NOMO-1 (cell line): ENCODE results near the gene PRDM11.

Experiments used
- DNase-seq, 2 experiments: peaks; one replicate each; lab custom pipeline; 2025; ENCODE audit not compliant: unreplicated experiment in 2 of 2; lab: John Stamatoyannopoulos, UW

The PRDM11 gene

GRCh38 chr11:45258982-45259530 is 112.6 kb downstream of the PRDM11 start:
- DNase-seq: no peak

- no peak for DNase-seq
Observed at GRCh38 chr11:45259592-45259991, 113.2 kb downstream of the PRDM11 start.

GRCh38 chr11:45260071-45260470 is 113.6 kb downstream of the PRDM11 start:
- DNase-seq: no peak

- no peak for DNase-seq
Observed at GRCh38 chr11:45262900-45263299, 116.5 kb downstream of the PRDM11 start.

GRCh38 chr11:45263773-45264172 is 117.3 kb downstream of the PRDM11 start:
- DNase-seq: no peak

GRCh38 chr11:45264839-45265515 is 118.5 kb downstream of the PRDM11 start:
- no peak for DNase-seq

GRCh38 chr11:45265969-45266675 is 119.7 kb downstream of the PRDM11 start:
- no peak for DNase-seq

GRCh38 chr11:45266676-45267020 is 120.2 kb downstream of the PRDM11 start:
- no peak for DNase-seq

GRCh38 chr11:45267052-45267451 is 120.6 kb downstream of the PRDM11 start:
- DNase-seq: no peak

- DNase-seq: no peak
Observed at GRCh38 chr11:45267652-45268299, 121.3 kb downstream of the PRDM11 start.

GRCh38 chr11:45269678-45270077 is 123.2 kb downstream of the PRDM11 start:
- no peak for DNase-seq

GRCh38 chr11:45270946-45271716 is 124.7 kb downstream of the PRDM11 start:
- DNase-seq: no peak

GRCh38 chr11:45272701-45273100 is 126.3 kb downstream of the PRDM11 start:
- no peak for DNase-seq

GRCh38 chr11:45273509-45273908 is 127.1 kb downstream of the PRDM11 start:
- no peak for DNase-seq

- no peak for DNase-seq
Observed at GRCh38 chr11:45274206-45274605, 127.8 kb downstream of the PRDM11 start.

- DNase-seq: no peak
Observed at GRCh38 chr11:45275828-45276227, 129.4 kb downstream of the PRDM11 start.

GRCh38 chr11:45278714-45279113 is 132.3 kb downstream of the PRDM11 start:
- no peak for DNase-seq

GRCh38 chr11:45279645-45280044 is 133.2 kb downstream of the PRDM11 start:
- DNase-seq: no peak

- no peak for DNase-seq
Observed at GRCh38 chr11:45280449-45280848, 134.0 kb downstream of the PRDM11 start.

- DNase-seq: no peak
Observed at GRCh38 chr11:45282081-45282480, 135.6 kb downstream of the PRDM11 start.
